ENCODE results near the gene NFAT5.

Gene NFAT5

DNA sequence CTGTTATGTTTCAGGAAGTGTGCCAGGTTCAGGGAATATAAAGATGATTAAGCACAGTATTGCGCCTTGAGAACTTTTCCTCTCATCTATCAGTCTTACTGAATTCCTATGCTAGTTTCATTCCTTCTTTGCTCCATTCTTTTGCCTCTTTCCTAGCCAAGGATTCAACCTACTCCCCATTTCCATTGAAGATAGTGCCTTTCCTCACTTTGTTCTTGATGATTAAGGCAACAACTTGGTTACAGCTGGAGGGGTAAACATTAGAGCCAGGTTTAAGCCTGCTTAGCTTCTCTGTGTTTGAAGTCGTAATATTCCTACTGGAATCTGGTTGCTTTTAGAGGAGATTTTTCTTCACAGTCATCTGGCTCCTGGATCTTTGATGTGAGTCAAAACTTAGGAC is 85.5 kb downstream of the NFAT5 start:
- no peak for DNase-seq

DNA sequence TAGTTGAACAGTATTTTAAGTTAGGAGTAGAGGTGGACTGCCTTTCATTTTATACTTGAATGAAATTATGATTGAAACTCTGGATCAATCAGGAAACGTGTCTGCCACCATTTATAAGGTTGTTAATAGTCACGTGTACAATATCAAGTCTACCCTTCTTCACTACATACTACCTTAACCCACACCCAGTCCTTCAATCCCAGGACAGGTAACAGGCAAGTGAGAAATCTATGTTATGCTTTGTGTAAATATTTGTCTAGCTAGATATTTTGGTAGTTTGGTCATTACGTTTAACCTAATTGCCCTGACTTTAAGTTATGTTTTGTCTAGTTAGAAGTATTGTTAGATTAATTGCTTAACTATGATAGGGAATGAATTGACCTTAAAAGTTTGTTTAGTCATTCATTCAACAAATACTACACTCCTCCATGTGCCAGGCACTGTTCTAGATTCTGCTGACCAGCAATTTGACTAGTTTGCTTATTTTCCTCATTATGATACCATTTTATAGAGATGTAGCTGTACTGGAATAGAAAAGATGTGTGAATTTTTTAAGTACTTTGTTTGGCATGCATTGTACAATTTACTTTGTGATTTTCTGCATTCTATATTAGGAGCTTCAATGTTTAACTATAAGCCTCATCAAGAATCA is 88.6 kb downstream of the NFAT5 start:
- no peak for DNase-seq

DNA sequence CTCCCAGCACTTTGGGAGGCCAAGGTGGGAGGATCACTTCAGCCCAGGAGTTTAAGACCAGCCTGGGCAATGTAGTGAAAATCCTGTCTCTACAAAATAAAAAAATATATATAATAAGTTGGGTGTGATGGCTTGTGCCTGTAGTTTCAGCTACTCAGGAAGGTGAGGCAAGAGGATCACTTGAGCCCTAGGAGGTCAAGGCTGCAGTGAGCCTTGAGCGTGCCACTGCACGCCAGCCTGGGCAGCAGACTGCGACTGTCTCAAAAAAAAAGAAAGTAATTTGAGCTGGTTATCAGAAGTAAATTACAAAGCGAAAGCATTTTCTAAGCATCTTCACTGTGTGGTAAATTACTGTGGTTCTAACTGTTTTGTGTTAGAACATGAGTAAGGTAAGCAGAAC is 94.4 kb downstream of the NFAT5 start:
- DNase-seq: no peak

DNA sequence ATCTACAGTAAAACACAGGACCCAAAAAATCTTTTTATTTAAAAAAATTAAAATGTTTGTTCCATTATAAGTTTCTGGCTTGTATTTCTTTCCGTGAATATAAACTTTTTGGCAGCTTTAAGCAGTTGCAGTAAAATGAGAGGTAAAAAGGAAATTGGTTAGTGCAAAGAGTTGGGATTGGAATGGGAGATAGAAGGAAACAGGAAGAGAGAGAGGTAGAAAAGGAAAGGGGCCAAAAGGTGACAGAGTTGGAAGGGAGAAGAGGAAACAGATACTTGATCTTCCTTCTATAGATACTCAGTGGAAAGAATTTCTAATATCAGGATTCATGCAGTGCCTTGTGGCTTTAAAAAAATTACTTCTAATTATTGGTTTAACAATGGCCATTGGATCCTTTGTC is 97.1 kb downstream of the NFAT5 start:
- DNase-seq: no peak

DNA sequence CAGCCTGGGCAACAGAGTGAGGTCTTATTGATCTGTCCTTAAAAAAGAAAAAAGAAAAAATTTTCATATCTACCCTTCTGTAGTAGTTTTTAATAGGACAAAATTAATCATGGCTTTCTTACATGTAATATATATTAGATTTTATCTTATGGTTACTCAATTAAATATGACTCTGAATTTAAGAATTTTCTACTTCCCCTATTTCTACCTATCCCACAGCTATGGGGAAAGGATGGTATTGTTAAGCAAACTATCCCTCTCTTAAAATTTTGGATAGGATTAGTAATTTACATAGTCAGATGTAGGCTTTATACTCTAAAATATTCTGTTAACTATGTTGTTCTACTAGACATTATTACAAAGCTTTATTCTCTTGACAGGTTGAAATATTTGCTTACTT is 98.1 kb downstream of the NFAT5 start:
- DNase-seq: no peak

DNA sequence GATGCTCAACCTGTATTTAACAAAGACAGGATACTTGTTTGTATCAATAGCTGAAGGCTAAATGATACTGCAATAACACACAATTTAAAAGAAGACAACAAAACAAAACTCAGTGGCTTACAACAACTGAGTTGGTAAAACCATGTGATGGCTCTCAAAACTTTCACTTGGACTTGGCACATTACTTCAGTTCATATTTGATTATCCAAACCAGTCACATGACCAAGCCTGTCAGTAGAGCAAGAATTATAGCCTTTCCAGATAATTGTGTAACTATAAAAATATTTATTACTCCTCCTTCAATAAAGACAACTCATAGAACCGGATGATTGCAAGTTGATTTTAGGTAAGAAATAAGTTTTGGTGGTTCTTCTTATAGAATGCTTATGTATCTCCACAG is 103.8 kb downstream of the NFAT5 start:
- no peak for DNase-seq

DNA sequence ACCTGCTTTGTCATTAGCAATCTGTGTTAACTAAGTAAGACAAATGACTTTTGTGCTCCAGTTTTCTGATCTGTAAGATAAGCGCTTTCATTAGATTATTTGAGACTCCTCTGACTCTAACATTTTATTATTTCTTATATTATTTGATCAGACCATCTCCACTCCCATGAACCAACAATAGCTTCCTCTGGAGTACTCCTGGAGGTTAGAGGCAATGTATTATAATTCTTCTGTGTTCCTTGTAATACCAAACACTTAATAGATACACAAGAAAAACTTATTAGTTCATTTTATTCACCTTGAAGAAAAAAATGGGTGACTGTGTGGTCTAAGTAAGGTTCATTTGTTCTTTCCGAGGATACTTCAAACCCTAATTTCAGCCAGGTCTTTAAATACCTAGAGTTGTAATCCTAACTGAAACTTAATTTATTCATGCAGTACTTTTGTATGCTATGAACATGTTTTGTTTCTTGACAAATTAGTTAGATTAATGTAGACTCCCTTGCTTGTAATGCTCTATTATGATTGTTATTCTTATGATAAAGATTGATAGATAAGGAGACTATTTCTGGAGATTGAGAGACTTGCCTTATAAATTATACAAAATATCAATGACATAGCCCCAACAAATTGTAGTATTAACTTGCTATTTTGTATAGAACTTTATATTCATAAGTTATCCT is 106.7 kb downstream of the NFAT5 start:
- DNase-seq: no peak

DNA sequence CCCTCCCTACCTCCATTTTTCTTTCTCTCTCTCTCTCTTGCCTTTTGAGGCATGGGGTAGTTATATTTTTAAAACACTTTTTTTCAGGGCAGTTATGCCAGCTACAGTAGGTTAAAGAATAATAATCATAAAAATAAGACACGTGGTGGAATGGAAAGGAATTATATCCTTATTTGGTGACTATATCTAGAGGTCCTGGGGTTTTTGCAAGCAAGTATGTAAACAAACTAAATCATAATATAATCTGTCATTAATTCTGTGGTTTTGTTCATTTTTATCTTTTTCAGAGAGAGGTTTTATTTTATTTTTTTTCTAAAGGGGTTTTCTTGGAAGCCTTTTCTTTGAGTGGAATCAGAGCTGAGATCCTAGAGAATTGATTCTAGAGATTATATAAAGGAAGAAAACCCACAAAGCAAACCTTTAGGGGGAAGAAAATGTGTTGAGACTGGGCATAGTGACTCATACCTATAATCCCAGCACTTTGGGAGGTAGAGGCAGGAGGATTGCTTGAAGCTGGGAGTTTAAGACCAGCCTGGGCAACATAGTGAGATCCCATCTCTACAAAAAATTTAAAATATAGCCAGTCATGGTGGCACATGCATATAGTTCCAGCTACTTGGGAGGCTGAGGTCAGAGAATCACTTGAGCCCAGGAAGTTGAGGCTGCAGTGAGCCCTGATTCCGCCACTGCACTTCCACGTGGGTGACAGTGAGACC is 107.4 kb downstream of the NFAT5 start:
- no peak for DNase-seq

DNA sequence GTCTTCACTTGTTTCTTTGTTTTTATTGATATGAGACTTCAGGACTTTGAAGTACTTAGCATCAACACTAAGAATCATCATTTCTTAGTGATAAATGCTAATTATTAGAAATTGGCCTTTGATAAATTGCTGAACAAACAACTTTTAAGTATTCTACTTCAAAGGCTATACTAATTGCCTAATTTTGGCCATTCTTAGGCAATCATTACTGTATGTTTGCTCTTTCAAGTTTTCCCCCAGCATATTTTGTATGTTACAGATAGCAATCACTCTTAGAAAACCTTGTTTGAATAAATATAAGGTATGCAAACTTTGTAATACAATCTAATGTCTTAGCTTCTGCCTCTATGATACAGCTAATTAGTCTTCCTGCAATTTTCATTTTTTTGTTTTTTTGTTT is 114.6 kb downstream of the NFAT5 start:
- DNase-seq: no peak

DNA sequence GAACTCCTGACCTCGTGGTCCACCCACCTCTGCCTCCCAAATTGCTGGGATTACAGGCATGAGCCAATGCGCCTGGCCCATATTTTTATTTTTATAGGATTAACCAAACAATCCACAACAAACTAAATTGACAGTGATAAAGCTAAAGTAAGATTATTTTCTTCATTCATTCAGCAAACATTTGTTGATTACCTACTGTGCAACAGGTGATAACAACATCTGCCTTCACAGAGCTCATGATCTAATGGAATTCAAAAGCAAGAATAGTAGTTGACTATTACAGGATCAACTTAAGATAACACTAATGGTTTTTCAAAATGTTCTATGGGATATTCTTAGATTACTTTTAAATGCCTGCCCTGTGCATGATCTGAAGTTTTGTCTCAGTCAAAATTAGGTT is 122.8 kb downstream of the NFAT5 start:
- DNase-seq: no peak

DNA sequence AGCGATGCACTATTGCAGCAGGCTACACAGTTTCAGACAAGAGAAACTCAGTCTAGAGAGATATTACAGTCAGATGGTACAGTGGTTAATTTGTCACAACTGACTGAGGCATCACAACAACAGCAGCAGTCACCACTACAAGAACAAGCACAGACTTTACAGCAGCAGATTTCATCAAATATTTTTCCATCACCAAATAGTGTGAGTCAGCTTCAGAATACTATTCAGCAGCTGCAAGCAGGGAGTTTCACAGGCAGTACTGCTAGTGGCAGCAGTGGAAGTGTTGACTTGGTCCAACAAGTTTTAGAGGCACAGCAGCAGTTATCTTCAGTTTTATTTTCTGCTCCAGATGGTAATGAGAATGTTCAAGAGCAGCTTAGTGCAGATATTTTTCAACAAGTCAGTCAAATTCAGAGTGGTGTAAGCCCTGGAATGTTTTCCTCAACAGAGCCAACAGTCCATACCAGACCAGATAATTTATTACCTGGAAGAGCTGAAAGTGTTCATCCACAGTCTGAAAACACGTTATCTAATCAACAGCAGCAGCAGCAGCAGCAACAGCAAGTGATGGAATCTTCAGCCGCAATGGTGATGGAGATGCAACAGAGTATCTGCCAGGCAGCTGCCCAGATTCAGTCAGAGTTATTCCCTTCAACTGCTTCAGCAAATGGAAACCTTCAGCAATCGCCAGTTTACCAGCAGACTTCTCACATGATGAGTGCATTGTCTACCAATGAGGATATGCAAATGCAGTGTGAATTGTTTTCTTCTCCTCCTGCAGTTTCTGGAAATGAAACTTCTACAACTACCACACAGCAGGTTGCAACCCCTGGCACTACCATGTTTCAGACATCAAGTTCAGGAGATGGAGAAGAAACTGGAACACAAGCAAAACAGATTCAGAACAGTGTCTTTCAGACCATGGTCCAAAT is 126.5 kb downstream of the NFAT5 start:
- no peak for DNase-seq

DNA sequence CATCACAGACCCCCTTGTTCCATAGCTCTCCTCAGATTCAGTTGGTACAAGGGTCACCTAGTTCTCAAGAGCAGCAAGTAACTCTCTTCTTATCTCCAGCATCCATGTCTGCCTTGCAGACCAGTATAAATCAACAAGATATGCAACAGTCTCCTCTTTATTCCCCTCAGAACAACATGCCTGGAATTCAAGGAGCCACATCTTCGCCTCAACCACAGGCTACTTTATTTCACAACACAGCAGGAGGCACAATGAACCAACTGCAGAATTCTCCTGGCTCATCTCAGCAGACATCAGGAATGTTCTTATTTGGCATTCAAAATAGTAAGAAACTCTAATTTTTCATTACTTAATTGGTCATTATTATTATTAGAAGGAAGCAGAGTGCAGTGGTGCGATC is 128.2 kb downstream of the NFAT5 start:
- DNase-seq: no peak

DNA sequence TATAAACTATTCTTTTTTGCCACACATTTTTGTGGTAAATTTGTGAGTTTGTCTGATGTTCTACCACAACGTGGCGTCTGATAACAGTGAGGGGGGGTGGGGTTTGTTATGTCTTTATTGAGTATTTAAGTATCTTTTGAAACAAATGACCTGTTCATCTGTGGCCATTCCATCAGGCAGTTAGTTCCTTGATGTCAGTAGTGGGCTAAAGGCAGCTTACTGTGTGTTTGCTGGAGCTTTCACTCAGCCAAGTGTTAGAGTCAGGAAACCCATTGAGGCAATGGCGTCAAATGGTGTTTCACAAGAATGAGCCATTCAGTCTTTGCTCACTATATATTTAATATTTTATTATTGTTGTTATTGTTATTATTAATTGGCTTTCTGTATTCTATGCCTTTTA is 132.6 kb downstream of the NFAT5 start:
- no peak for DNase-seq

DNA sequence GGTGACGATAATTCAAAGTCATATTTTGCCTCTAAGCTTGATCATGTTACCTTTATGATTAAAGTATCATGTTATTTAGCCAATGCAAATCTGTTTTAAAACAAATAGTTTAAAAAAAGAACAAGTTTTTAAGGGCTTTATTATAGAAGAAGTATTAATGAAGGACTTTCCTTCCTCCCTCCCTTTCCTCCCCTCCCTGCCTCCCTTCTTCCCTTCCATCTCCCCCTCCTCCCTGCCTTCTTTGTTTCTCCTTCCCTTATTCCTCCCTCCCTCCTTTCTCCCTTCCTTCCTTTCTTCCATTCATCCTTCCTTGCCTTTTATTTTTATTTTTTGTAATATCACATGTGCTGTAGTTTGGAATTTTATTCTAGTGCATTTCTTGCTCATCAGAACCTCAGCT is 134.1 kb downstream of the NFAT5 start:
- DNase-seq: no peak

DNA sequence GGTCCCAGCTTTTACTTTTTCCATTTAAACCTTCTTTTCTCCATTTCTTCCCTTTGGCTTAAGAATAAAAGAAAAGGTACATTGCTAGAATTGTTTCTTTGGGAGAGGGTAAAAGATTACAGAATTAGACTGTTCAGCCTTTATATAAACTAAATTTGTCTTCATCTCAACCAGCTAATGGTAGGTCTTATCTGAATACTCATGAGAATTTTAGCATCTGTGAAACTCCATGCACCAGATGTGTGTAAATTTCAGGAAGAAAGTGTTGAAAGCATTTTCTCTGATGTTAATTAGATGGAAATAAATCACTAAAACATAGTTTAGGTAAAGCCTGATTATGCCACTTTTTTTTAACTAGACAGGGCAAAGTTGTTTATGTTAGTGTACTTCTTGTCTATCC is 135.7 kb downstream of the NFAT5 start:
- DNase-seq: no peak

DNA sequence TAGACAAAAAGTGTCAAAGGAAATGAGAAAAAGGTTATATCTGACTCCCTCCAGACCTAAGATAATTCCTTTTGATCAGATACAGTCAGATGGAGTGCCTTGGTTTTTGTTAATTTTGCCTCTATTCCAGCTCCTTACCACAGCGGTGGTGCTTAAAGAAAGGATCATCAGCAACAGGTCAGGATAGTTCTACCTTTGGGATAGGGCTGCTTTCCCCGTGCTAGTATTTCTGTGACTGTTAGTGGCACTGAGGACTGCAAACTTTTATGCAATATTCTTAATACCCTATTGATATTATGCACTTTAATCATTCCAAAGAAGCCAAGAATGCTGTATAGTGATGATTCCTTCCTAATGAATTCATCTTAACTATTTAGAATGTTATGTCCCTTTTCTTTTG is 136.1 kb downstream of the NFAT5 start:
- DNase-seq: no peak

DNA sequence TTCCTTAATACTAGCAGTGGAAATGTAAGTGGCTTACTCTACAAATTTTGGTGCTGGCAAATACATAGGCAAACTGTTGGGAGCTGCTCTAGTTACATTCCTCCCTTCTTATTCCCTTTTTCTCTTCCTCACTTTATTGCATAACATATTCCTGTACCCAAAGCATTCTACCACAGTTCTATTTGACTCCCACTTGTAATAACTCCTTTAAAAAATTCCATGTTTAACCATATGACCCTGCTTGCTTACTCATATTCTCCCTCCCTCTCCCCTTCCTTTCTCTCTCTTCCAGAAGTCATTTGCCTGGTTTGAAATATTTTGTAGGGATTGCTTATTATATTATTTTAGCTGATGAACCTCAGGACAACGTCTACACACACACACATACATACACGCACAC is 137.9 kb downstream of the NFAT5 start:
- no peak for DNase-seq

DNA sequence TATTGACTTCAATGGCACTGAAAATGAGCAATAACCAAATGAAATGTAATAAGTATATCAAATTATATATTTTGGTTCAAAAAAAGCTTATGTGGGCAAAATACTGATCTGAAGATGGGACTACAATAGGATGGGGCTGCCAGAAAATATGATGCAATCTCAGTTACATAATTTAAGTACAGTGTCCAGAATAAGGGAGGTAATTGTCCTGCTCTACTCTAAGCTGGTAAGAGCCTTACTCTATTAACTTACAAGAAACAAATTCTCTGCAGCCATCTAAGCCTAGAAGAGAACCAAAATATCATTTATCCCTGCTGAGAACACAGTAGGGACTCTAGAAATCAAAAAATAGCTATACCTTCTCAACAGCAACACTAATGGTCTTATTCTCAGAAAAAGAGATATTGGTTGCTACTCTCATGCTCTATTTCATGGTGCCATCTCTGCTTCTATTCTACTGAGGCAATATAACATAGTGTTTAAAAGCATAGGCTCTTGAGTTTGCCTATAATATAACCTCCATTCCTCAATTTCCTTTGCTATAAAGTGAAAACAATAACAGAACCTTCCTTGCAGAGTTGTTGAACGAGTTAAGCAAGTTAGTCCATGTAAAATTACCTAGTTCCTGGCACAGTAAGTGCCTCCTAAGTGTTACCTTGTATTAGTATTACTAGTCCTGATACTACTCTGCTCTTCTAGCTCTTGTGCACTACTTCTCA is 140.6 kb downstream of the NFAT5 start:
- DNase-seq: no peak

DNA sequence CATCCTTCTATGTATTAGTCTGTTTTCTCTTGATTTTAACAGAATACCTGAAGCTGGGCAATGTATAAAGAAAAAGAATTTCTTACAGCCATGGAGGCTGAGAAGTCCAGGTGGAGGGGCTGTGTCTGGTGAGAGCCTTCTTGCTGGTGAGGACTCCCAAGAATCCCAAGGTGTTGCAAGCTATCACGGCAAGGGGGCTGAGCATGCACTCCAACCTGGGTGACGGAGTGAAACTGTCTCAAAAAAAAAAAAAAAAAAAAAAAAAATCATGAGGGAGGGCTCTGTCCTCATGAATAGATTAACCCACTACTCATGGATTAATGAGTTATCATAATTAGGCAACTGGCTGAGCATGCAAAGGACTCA is 141.2 kb downstream of the NFAT5 start:
- DNase-seq: no peak

DNA sequence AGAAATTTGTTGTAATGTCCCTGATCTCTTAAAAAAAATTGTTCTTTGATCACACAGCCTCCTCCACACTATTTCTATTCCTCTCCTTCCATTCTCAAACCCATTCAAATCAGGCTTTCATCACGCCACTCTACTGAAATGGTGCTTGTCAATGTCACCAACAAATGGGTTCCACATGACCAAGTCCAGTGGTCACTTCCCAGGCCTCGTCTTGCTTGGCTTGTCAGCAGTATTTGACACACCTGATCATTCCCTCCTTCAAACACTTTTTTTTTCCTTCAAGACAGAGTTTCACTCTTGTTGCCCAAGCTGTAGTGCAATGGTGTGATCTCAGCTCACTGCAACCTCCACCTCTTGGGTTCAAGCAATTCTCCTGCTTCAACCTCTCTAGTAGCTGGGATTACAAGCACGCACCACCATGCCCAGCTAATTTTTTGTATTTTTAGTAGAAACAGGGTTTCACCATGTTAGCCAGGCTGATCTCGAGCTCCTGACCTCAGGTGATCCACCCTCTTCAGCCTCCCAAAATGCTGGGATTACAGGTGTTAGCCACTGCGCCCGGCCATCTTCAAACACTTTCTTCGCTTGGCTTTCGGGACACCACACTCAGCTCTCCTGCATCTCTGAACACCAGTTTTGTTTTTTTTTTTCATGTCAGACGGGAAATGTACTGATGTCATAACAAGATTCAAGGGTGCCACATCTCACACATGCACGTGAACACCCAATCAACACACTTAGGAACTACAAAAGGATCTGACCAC is 142.3 kb downstream of the NFAT5 start:
- DNase-seq: no peak

DNA sequence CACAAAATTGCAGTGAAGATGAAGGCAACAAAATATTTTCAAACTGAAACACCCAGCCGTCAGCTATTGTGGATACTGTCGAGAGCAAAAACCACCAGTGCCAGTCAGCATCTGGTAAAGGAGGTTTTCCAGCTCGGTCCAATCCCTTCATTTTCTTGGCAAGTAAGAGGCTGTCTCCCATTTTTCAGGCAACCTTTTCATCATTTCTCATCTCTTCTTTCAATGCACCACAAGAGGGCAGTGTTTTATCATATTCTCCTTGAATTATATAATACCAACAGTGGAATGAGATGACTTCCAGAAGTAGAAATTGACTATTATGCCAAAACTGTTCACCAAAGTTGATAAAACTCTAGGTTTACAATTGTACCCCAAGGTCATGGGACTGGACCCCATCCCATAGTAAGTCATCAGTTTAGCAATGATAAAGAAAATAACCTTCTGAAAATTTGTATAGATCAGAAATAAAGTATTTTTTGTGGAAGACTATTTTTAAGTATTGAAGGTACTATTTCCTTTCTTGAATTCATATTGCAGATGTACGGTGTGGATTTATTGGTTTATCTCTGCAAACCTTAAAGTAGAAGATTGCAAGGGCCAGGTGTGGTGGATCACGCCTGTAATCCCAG is 143.8 kb downstream of the NFAT5 start:
- DNase-seq: no peak

All from activated T-cell treated with anti-CD3 and anti-CD28 coated beads, Interleukin-2, amount 50 U/mL, for 1 hour (primary cell).